Right renal pelvis (tissue), 4 donors: ENCODE data around the gene BBS1. TPM values are rescaled to one million over a fixed set of nuclear protein-coding genes. Genes with fewer than 3 reads are reported as not detected.
A peak's percentile ranks its signal among the peaks of the same experiment; 100 is the strongest.

ENCODE experiments used
- DNase-seq, 4 donors: peaks; one replicate each; pipeline ENCODE4 v3.0.0-alpha.2; 2013; ENCODE audit warnings: low read depth in 4 of 4, low spot score in 3 of 4, missing footprints in 1 of 4
- polyA plus RNA-seq, 4 donors: library from polyadenylated mRNA; unstranded; fragments of 120-200 nt; gene quantifications; one replicate each; pipeline ENCODE4 v1.2.1, GENCODE V29; 2013; ENCODE audit not compliant: insufficient read length in 4 of 4

The BBS1 gene
- polyA plus RNA-seq, 4 donors, result 68.9 to 76.6 (median 76.0) TPM

GRCh38 chr11:66476841-66477251, 33.6 kb upstream of the BBS1 start:
- DNase-seq, result no peak

DNA sequence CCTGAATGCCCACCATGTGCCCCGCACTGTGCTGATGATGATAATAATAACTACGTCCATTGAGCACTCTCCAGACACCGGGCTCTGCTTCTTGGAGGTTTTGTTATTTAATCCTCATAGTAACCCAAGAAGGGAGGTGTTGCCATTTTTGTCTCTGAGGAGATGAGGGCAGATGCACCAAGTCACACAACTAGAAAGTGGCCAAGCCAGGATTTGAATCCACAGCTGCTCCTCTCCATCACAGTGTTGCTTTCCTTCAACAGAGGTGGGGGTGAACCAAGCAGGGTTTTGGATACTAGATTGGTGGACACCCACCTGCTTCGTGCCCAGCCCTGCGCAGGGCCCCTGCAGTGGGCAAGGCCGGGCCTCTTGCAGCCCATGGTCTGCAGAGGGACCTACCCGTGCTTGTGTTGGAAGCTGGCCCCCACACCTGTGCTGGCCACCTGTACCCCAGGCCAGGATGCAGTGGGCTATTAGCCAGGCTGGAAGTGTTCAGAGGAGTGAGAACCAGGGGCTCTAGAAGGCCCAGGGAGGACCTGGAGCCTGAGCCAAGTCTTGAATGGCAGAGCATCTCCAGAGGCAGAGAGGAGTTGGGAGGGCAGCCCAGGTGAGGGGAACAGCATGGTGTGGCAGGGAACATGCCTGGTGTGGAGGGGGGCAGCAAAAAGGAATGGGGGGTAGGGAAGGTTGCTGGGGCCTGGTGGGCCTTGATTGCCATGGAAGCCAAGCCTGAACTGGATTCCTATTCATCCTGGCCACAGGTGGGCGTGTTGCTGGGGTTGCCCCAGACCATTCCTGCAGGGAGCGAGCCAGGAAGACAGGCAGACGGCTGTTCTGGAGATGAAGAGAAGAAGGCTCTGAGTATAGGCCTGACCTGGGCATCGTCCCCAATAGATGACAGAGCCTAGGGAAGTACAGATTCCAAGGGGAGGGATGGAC, 32.9 kb upstream of the BBS1 start:
- no peak for DNase-seq

DNA sequence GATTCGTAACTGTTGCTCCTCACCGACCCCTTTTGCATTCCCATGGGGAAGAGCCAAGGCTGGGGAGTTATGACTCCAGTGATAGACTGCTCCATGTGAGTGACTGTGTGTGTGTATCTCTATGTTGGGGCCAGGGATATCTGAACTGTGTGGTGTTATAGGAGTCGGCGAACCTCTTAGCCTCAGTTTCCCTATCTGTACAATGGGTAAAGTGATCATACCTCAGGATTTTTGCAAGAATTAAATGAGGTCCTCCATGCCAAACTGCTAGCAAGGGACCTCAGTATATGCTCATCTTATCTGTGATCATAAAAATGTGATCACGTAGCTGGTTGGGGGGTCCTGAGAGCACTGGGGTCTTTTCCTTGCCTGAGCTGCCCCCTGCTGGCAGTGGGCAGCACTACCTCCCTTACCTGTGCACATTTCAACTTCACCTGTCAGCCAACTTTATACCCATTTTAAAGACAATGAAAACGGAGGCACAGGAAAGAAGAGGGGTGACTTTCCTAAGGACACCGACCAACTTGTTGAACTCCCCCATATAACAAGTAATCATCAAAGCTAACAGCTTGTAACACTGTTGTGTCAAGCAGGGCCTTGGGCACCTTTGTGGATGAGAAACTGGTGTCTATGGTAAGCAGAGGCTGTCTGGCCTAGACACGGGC, 31.6 kb upstream of the BBS1 start:
- DNase-seq, result no peak

- DNase-seq, result peak in 1 of 4 donors; percentile 47
Measured at GRCh38 chr11:66479394-66480116, 30.9 kb upstream of the BBS1 start.

DNA sequence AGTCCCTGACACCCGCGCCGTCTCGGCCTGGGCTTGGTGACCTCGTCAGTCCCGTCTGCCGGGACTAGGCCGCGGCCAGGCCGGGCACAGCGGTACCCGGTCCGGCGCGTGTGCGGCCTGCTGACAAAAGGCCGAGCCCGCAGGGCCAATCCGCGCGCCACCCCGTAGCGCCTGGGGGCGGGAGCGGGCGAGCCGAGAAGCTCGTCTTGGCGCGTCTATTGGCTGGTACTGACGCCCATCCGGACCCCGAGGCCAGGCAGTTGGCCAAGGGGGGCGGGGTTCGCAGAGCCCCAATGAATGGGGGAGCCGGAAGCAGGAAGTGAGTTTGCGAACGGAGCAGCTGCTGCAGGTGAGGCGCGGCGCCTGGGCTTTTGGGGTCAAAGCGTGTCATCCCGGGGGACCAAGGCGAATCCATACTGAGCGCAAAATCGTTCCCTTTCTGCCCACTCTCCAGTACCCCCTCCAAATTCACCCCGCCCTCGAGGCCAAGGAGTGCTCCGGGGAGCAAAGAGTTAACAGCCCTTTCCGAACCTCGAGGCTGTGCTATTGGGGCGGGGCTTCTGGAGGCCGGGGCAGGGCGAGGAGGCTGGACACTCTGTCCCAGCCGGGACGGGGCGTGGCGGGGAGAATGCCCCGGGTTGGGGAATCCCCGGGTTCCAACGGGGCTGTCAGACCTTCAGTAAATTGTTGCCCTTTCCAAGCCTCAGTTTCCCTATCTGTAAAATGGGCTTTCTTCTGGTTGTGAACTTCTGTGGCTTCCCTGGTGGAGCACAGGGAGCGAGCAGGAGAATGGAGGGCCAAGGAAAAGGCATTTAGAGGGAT, 30.1 kb upstream of the BBS1 start, which contains the start of gene DPP3:
Gene DPP3 (plus strand): TSS at position 318 of the 822 bp plus-strand sequence. CDS start 1,767 bp downstream, outside the sequence.
- DNase-seq, result peak; percentile 84 to 90 (median 87)

GRCh38 chr11:66484806-66485380, 25.5 kb upstream of the BBS1 start:
- no peak for DNase-seq

DNA sequence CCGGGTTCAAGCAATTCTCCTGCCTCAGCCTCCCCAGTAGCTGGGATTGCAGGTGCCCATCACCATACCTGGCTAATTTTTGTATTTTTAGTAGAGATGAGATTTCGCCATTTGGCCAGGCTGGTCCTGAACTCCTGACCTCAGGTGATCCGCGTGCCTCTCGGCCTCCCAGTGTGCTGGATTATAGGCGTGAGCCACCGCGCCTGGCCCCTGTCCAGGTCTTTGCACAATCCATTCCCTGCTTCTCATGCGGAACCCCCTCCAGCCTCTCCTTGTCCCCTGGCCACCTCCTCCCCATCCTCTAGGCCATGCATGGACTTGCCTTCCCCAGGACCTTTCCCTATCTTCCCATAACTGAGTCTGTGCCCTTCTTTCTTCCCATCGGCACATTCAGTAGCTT, 21.5 kb upstream of the BBS1 start:
- no peak for DNase-seq

DNA sequence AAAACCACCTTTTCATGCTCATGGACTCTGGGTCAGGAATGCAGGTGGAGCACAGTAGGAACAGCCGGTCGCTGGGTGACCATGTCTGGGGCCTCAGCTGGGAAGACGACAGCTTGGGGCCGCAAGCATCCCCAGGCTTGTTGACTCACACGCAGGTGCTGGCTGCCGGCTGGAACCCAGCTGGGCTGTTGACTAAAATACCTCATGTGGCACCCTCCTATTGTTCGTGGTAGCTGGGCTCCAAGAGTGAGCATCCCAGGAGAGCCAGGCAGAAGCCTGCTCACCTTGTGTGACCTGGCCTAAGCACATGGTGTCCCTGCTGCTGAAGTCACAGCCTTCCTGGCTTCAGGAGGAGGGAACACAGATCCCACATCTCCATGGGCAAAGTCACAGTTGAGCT, 20.8 kb upstream of the BBS1 start:
- no peak for DNase-seq

DNA sequence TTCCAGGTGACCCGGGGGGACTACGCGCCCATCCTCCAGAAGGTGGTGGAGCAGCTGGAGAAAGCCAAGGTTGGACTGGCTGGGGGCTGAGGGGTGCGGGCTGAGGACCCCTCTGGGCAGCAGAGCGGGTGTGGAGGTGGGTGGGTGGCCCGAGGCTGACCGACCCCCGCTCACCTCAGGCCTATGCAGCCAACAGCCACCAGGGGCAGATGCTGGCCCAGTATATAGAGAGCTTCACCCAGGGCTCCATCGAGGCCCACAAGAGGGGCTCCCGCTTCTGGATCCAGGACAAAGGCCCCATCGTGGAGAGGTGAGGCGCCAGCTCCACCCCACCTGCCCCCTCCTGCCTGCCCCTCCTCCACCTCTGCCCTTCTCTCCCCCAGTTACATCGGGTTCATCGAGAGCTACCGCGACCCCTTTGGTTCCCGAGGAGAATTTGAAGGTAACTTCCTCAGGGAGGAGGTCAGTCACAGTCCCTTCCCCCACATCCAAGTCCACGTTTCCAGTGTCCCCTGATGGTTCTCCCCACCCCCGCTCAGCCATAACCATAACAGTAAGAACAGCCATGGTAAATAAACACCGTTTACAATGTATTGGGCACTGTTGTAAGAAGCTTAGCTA, 19.0 kb upstream of the BBS1 start:
- no peak for DNase-seq

GRCh38 chr11:66492161-66492865, 18.1 kb upstream of the BBS1 start:
- no peak for DNase-seq

DNA sequence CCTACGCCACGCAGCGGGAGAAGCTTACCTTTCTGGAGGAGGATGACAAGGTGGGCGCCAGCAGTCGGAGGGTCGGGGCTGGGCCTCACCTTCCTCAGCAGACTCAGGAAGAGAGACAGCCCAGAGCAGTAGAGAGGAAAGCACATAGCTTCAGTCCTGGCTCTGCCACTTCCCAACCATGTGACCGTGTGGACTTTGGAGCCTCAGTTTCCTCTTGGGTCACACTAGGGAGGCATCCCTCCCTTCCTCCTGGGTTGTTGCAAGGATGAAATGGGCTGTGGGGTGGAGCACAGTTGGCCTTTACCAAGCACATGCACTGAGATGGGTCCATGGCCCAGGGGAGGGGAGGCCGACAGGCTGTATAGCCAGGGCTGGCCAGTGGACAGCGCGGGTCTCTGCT, 17.3 kb upstream of the BBS1 start:
- DNase-seq, result no peak

DNA sequence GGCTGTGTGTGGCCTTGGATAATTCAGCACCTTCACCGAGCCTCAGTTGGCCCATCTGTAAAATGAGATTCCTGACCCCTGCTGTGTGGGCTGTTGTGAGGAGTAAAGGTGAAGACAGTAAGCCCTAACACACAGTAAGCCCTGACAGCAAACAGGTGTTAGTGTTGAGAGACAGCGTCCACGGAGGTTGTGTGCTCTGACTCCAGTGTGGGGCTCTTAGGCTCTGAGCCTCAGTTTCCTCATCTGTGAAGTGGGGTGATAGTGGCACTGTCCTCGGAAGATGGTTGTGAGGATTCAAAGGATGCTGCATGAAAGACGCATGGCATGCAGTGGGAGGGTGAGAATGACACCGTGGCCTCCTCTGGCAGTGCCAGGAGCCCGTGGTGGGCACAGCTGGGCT, 16.0 kb upstream of the BBS1 start:
- DNase-seq, result no peak

GRCh38 chr11:66494935-66495334, 15.5 kb upstream of the BBS1 start:
- no peak for DNase-seq

GRCh38 chr11:66495401-66495854, 15.0 kb upstream of the BBS1 start:
- no peak for DNase-seq

DNA sequence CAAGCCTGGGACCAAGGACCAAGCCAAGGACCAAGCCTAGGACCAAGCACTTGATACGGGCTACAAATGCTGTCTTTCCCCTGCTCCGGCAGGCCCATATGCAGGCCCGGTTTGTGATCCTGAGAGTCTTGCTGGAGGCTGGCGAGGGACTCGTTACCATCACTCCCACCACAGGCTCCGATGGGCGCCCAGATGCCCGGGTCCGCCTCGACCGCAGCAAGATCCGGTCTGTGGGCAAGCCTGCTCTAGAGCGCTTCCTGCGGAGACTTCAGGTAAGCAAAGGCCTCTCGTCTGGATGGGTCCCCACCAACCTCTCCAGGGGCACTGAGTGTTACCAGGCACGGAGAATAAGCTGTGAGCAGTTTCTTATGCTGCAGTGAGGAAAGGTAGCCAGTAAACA, 13.2 kb upstream of the BBS1 start:
- DNase-seq, result no peak

DNA sequence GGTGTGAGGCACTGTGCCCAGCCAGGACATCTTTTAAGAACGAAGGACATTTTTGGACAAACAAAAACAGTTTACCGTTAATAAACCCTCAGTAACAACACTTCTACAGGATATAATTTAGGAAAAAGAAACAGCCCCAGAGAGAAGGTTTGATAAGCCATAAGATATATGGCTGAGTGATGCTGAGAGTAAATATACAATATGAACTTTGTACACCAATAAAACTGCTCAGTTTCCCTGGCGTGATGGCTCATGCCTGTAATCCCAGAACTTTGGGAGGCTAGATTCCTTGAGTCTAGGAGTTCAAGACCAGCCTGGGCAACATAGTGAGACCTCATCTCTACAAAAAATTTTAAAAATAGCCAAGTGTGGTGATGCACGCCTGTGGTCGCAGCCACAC, 11.9 kb upstream of the BBS1 start:
- no peak for DNase-seq

DNA sequence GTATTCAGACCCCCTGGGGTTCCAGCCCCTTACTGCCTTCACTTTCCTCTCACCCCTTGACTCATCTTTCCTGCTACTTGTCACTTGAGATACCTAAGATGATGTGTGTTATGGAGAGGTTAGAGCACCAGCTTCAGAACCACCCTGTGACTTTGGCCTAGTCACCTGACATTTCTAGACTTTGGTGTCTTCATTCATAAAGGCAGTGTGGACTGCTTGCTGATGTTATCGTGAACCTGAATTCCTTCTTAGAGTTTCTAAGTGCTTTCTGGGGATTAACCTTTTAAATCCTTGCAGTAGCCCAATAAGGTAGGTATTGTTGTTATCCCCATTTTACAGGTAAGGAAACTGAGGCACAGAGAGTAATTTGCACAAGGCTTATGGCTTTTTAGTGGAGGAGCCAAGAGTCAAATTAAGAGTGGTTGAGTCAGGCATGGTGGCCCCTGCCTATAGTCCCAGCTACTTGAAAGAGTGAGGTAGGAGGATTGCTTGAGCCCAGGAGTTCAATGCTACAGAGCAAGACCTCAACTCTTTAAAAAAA, 5.1 kb upstream of the BBS1 start:
- no peak for DNase-seq

DNA sequence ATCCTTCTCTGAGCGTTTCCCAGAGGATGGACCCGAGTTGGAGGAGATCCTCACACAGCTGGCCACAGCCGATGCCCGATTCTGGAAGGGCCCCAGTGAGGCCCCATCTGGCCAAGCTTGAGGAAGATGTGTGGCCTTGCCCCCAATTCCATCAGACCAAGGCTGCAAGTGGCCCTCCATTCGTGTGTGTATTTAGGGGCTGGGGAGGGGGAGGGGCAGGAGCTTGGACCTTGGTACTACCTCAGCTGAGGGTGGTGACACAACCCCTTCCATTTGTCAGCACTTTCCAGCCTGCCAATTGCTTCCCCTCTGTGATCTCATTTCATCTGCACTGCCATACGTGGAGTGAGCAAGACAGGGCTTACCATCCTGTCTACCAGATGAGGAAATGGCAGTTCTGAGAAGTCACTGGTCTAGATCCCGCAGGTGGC, 1.3 kb upstream of the BBS1 start:
- no peak for DNase-seq

DNA sequence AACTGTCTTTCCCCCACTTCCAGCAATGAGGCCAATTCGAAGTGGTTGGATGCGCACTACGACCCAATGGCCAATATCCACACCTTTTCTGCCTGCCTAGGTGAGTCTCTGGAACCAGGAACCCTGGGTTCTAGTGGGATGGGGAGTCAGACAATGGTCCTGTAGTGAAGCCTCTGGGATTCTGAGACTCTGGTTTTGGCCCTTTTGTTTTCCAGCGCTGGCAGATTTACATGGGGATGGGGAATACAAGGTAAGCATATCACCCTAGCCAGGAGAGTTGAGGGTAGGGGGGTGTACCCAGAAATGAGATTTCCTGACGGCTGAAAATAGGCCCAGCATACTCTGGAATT, 530 bp downstream of the BBS1 start:
- DNase-seq, result no peak
